HepG2 (cell line): ENCODE data around the gene TBCD. TPM values are rescaled to one million over a fixed set of nuclear protein-coding genes. Genes with fewer than 3 reads are reported as not detected.

Experiments
- ATAC-seq: fragments of 200-7000 bp; cut with Tn5 transposase; 3 replicates; pipeline ENCODE4 v1.9.1; 2020; ENCODE audit warnings: mild to moderate bottlenecking, moderate library complexity
- BruUV-seq: library from RNA; stranded (reverse); fragments of 400-500 nt; replicated peaks from 2 replicates; lab custom pipeline; 2021; lab: Mats Ljungman, UMichigan
- CTCF ChIA-PET: fragments of 300-600 bp; formaldehyde crosslinking; extraction: SDS; loops from one replicate; lab custom pipeline; 2021; ENCODE audit warnings: low total read pairs, inconsistent platforms, low intra/inter-chr PET ratio; lab: Yijun Ruan, JAX
- POLR2A ChIA-PET: fragments of 350-600 bp; sonication (Branson Sonifier 250); formaldehyde crosslinking; loops from one replicate; lab custom pipeline; 2020; ENCODE audit warnings: antibody characterized with exemption, inconsistent platforms; lab: Yijun Ruan, JAX
- DNase-seq: peaks from one replicate; pipeline ENCODE4 v3.0.0-alpha.2; 2015; ENCODE audit warnings: low spot score
- FAIRE-seq: peaks from 3 replicates; lab custom pipeline; 2011; peaks lifted over from hg19 to GRCh38; lab: Jason Lieb, UNC
- H2AFZ ChIP-seq: one replicate; pipeline ENCODE4 v1.6.1; 2011; ENCODE audit warnings: low read length, inconsistent platforms
- H3K27ac ChIP-seq: fragments of 300-600 bp; 3 replicates; pipeline ENCODE4 v1.8.0; 2011; ENCODE audit warnings: mixed run types, mild to moderate bottlenecking, mixed read lengths, low read length, inconsistent platforms; ENCODE audit not compliant: insufficient read depth; ENCODE audit errors: extremely low read length
- H3K27me3 ChIP-seq, 2 experiments: fragments of 200-600 bp in 1 of 2; 2 replicates in 1 of 2; 3 replicates in 1 of 2; pipeline versions ENCODE4 v1.6.0 to v1.8.0; 2011; ENCODE audit warnings: low read length in 2 of 2, mild to moderate bottlenecking in 2 of 2, moderate library complexity in 2 of 2, inconsistent platforms in 1 of 2; ENCODE audit not compliant: insufficient read depth in 2 of 2, control insufficient read depth in 1 of 2
- H3K36me3 ChIP-seq, 2 experiments: fragments of 200-600 bp in 1 of 2; replicated peaks in 1 of 2; 2 replicates in 1 of 2; 3 replicates in 1 of 2; pipeline versions ENCODE4 v1.5.1 to v1.8.0; 2011; ENCODE audit warnings: low read length in 2 of 2, inconsistent platforms in 1 of 2; ENCODE audit not compliant: insufficient read depth in 2 of 2, control insufficient read depth in 1 of 2
- H3K4me1 ChIP-seq: 2 replicates; pipeline ENCODE4 v1.5.1; 2012; ENCODE audit warnings: low read length, inconsistent platforms; ENCODE audit not compliant: insufficient read depth
- H3K4me2 ChIP-seq: 2 replicates; pipeline ENCODE4 v1.6.0; 2011; ENCODE audit warnings: low read depth, low read length, inconsistent platforms
- H3K4me3 ChIP-seq, 3 experiments: fragments of 200-600 bp in 1 of 3; sonication (generic), shearing (Covaris generic) in 1 of 3; replicated peaks in 1 of 3; 2 replicates each; pipeline ENCODE4 v1.5.1; 2011 to 2016; ENCODE audit warnings: low read length in 3 of 3, inconsistent platforms in 2 of 3, low read depth in 2 of 3, mild to moderate bottlenecking in 2 of 3, control low read depth in 1 of 3, mixed read lengths in 1 of 3; ENCODE audit not compliant: insufficient read depth in 1 of 3
- H3K79me2 ChIP-seq: one replicate; pipeline ENCODE4 v1.6.1; 2011; ENCODE audit warnings: low read length, inconsistent platforms; ENCODE audit not compliant: insufficient read depth
- H3K9ac ChIP-seq: 2 replicates; pipeline ENCODE4 v1.6.0; 2011; ENCODE audit warnings: mild to moderate bottlenecking, low read depth, low read length, inconsistent platforms; ENCODE audit not compliant: insufficient read depth
- H3K9me3 ChIP-seq: 2 replicates; pipeline ENCODE4 v1.5.1; 2012; ENCODE audit warnings: mild to moderate bottlenecking, low read length
- H4K20me1 ChIP-seq: 2 replicates; pipeline ENCODE4 v1.6.0; 2011; ENCODE audit warnings: inconsistent platforms, mild to moderate bottlenecking, low read length, moderate library complexity; ENCODE audit not compliant: insufficient read depth
- FOXJ3 ChIP-seq: sonication (generic); formaldehyde crosslinking; IDR thresholded peaks from 2 replicates; pipeline ENCODE4 v1.4.0; 2020; ENCODE audit warnings: missing genetic modification reagents, mild to moderate bottlenecking, borderline replicate concordance
- GLI4 ChIP-seq: sonication (generic); formaldehyde crosslinking; IDR thresholded peaks from 2 replicates; pipeline ENCODE4 v1.5.1; 2020; ENCODE audit warnings: missing genetic modification reagents, mild to moderate bottlenecking, moderate library complexity, borderline replicate concordance
- GRHL1 ChIP-seq: sonication (generic); formaldehyde crosslinking; conservative IDR thresholded peaks from 2 replicates; pipeline ENCODE4 v1.8.0; 2022; ENCODE audit warnings: missing genetic modification reagents
- HIVEP1 ChIP-seq: sonication (generic); formaldehyde crosslinking; IDR thresholded peaks from 2 replicates; pipeline ENCODE4 v1.4.0; 2020; ENCODE audit warnings: mild to moderate bottlenecking, missing genetic modification reagents
- KLF15 ChIP-seq: sonication (generic); formaldehyde crosslinking; IDR thresholded peaks from 2 replicates; pipeline ENCODE4 v1.8.1; 2023; ENCODE audit warnings: borderline replicate concordance, mild to moderate bottlenecking, inconsistent platforms, missing genetic modification reagents, mixed read lengths
- MZF1 ChIP-seq: sonication (generic); formaldehyde crosslinking; IDR thresholded peaks from 2 replicates; pipeline ENCODE4 v1.8.1; 2023; ENCODE audit warnings: mild to moderate bottlenecking, missing genetic modification reagents, borderline replicate concordance
- NFATC3 ChIP-seq: sonication (generic); formaldehyde crosslinking; IDR thresholded peaks from 2 replicates; pipeline ENCODE4 v1.5.1; 2020; ENCODE audit warnings: mild to moderate bottlenecking, missing genetic modification reagents
- PHF20 ChIP-seq: sonication (generic); formaldehyde crosslinking; IDR thresholded peaks from 2 replicates; pipeline ENCODE4 v1.5.0; 2020; ENCODE audit warnings: mild to moderate bottlenecking, missing genetic modification reagents
- PITX1 ChIP-seq: sonication (generic); formaldehyde crosslinking; IDR thresholded peaks from 2 replicates; pipeline ENCODE4 v1.5.1; 2020; ENCODE audit warnings: mild to moderate bottlenecking, missing genetic modification reagents
- PRMT3 ChIP-seq: sonication (generic); formaldehyde crosslinking; IDR thresholded peaks from 2 replicates; pipeline ENCODE4 v1.8.1; 2022; ENCODE audit warnings: low read depth, mild to moderate bottlenecking, moderate library complexity, missing genetic modification reagents, borderline replicate concordance
- SALL1 ChIP-seq: sonication (generic); formaldehyde crosslinking; IDR thresholded peaks from 2 replicates; pipeline ENCODE4 v1.8.0; 2022; ENCODE audit warnings: mild to moderate bottlenecking, missing genetic modification reagents
- ZBTB7B ChIP-seq: sonication (generic); formaldehyde crosslinking; IDR thresholded peaks from 2 replicates; pipeline ENCODE4 v1.4.0; 2020; ENCODE audit warnings: missing genetic modification reagents
- ZNF343 ChIP-seq: sonication (generic); formaldehyde crosslinking; IDR thresholded peaks from 2 replicates; pipeline ENCODE4 v1.4.0; 2020; ENCODE audit warnings: mild to moderate bottlenecking, missing genetic modification reagents
- ZNF563 ChIP-seq: sonication (generic); formaldehyde crosslinking; IDR thresholded peaks from 2 replicates; pipeline ENCODE4 v1.8.0; 2022; ENCODE audit warnings: mild to moderate bottlenecking, moderate library complexity, missing genetic modification reagents
- ZNF713 ChIP-seq: sonication (generic); formaldehyde crosslinking; IDR thresholded peaks from 2 replicates; pipeline ENCODE4 v1.4.0; 2020; ENCODE audit warnings: mild to moderate bottlenecking, missing genetic modification reagents
- ZNF746 ChIP-seq: sonication (generic); formaldehyde crosslinking; IDR thresholded peaks from 2 replicates; pipeline ENCODE4 v1.8.0; 2022; ENCODE audit warnings: mild to moderate bottlenecking, missing genetic modification reagents
- WGBS: methylation state at CpG from one replicate; pipeline ENCODE4 v1.1.6; 2017; ENCODE audit warnings: low lambda C conversion rate; 5-methylcytosine and 5-hydroxymethylcytosine counted together
- in situ Hi-C: cut with HindIII; loops from 2 replicates; pipeline ENCODE4 v1.10.0; 2017; ENCODE audit warnings: low pct_unique_long_range_greater_than_20kb; ENCODE audit not compliant: extremely low pct_ligation_motif_present
- intact Hi-C: fragments of 100-400 bp; cut with micrococcal nuclease; formaldehyde crosslinking; loops from one replicate; pipeline ENCODE4 v1.10.0; 2022; ENCODE audit not compliant: unreplicated experiment
- polyA plus RNA-seq, 8 experiments: library from polyadenylated mRNA; depleted of rRNA in 3 of 8; stranded (reverse) in 7 of 8; unstranded in 1 of 8; fragments of >200 nt; fragmentation: Illumina TruSeq in 4 of 8; extraction: Trizol in 4 of 8; gene quantifications; 2 replicates each; pipeline versions ENCODE4 v1.2.1 to v1.2.3, GENCODE V29; 2011 to 2016; ENCODE audit warnings: low read depth in 4 of 8, missing spikeins in 1 of 8, mixed read lengths in 1 of 8; ENCODE audit not compliant: insufficient read depth in 1 of 8
- total RNA-seq, 5 experiments: library from RNA; depleted of rRNA; stranded (reverse); fragments of >200 nt; fragmentation: Illumina TruSeq; extraction: Trizol; gene quantifications; 2 replicates each; pipeline ENCODE4 v1.2.3, GENCODE V29; 2016; ENCODE audit warnings: low read depth in 1 of 5

TBCD gene
- total and polyA plus RNA-seq, 2 of the 13 experiments (the other 11 are each of a cell fraction or from before 2014, with no cell fraction given), result 33.9 to 54.8 TPM

DNA sequence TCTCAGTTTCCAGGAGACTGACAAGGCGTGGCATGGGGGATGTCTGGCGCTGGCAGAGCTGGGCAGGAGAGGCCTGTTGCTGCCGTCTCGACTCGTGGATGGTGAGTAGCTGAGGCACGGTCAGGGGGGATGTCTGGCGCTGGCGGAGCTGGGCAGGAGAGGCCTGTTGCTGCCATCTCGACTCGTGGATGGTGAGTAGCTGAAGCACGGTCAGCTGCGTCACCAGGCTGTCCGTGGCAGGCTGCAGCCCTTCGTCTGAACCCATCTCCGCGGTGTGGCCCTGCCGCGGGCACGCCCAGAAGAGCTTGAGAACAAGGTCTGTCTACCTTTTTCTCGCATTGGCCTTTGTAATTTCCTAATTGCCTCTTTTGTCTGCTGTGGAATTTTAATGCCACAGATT lies 63.0 kb downstream of the TBCD start:
- WGBS, result 99% methylated on average over 13 of the region's 20 CpGs
- ATAC-seq, result no peak
- POLR2A ChIA-PET, result no interaction called here

GRCh38 chr17:82815354-82815753 lies 63.5 kb downstream of the TBCD start:
- H3K9me3 ChIP-seq, result no peaks in the 10 kb centered on the region
- H3K27ac ChIP-seq, result no peak overlapping the region
- ChIA-PET POLR2A (no interaction called here), CTCF (no interaction called here)
- no TSS peak for BruUV-seq
- H2AFZ ChIP-seq, result no peak overlapping the region
- H3K36me3 ChIP-seq, result peaks cover 13 to 46% of the 10 kb centered on the region in 2 experiments
- H4K20me1 ChIP-seq, result no peaks in the 10 kb centered on the region
- DNase-seq, result no peak
- no peak overlapping the region for H3K4me2 ChIP-seq
- H3K4me1 ChIP-seq, result no peaks in the 10 kb centered on the region
- FAIRE-seq, result no peak
- WGBS, result 100% methylated on average over 3 of the region's 5 CpGs
- H3K9ac ChIP-seq, result no peak overlapping the region
- intact Hi-C loops, result no loop called here
- H3K79me2 ChIP-seq, result no peaks in the 10 kb centered on the region
- TF ChIP-seq FOXJ3 (CRISPR knock-in tag), result no peak
- TF ChIP-seq ZNF563 (CRISPR knock-in tag), result no peak
- TF ChIP-seq SALL1 (CRISPR knock-in tag), result no peak
- no peak for TF ChIP-seq HIVEP1 (CRISPR knock-in tag)
- no peak for TF ChIP-seq PRMT3 (CRISPR knock-in tag)
- no peak for TF ChIP-seq MZF1 (CRISPR knock-in tag)
- no peak for TF ChIP-seq PHF20 (CRISPR knock-in tag)
- no peak for TF ChIP-seq ZBTB7B (CRISPR knock-in tag)
- no peak for TF ChIP-seq ZNF713 (CRISPR knock-in tag)
- no peak for TF ChIP-seq PITX1
- TF ChIP-seq GLI4 (CRISPR knock-in tag), result no peak
- TF ChIP-seq, all 625 proteins: peak for 0
- Histone ChIP-seq H3K4me3 (no peak overlapping the region), H3K27me3 (no peaks in the 10 kb centered on the region)
- no peak for ATAC-seq
- in situ Hi-C loops, result no loop called here

More for the DNA sequence above, 63.0 kb downstream of the TBCD start:
- Histone ChIP-seq H3K4me3 (no peak overlapping the region), H3K27ac (no peak overlapping the region), H3K36me3 (peaks cover 16 to 51% of the 10 kb centered on the region in 2 experiments), H3K27me3 (no peaks in the 10 kb centered on the region), H4K20me1 (no peaks in the 10 kb centered on the region), H3K9ac (no peak overlapping the region)
- no peak for FAIRE-seq
- no peak for DNase-seq
- TF ChIP-seq GRHL1 (CRISPR knock-in tag) (no peak), ZNF343 (CRISPR knock-in tag) (no peak), KLF15 (CRISPR knock-in tag) (no peak), NFATC3 (CRISPR knock-in tag) (no peak), ZNF746 (CRISPR knock-in tag) (no peak)
- TF ChIP-seq, all 625 proteins: peak for 0
- CTCF ChIA-PET, result no interaction called here
- H3K4me2 ChIP-seq, result no peak overlapping the region
- in situ Hi-C loops, result no loop called here
- no TSS peak for BruUV-seq
- no peak overlapping the region for H2AFZ ChIP-seq
- no peaks in the 10 kb centered on the region for H3K9me3 ChIP-seq
- no peaks in the 10 kb centered on the region for H3K4me1 ChIP-seq
- intact Hi-C loops, result no loop called here
- H3K79me2 ChIP-seq, result no peaks in the 10 kb centered on the region
